Activated CD8-positive, alpha-beta memory T cell treated with anti-CD3 and anti-CD28 coated beads, Interleukin-2, amount 50 U/mL, for 4 hours (primary cell): ENCODE results near the gene ITGAX.
"Not testable (repeated sequence)": the region's sequence is repeated elsewhere in the genome, so short reads cannot be mapped to it uniquely, and the experiment has no call there.

Source experiments
- DNase-seq: peaks from one replicate; pipeline ENCODE4 v3.0.0-alpha.2; 2020

ITGAX gene

DNA sequence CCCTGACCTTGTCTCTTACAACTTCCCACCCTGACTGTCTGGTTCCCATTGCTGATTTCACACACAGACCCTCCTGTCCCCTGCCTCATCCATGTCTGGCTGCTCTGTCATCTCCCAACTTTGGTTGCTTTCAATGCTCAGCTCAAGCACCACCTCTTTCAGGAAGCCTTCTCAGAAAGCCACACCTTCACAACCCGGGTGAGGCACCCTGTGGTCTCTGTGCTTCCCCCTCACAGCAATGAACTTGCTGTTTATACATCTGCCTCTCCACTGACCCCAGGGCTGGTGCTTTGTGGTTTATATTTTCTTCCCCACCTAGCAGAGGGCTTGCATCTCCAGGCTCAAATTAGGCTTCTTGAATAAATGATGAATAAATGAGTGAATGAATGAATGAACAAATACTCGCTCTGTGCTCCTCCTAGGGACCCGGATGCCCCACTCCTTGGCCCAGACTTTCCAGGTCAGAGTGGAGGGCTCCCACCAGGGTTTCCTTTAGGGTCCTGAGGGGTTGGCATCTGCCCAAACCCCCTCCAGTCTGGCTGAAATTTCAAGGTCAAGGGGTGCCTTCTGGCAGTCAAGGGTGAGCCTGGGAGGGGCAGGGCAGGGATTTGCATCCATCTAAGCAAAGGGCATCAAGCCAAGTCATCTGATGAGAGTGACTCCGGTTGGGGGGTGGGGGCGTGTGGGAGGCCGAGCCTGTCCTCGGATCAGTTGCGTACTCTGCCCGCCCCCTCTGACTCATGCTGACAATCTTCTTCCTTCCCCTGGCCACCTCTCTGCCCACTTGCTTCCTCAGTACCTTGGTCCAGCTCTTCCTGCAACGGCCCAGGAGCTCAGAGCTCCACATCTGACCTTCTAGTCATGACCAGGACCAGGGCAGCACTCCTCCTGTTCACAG lies at the start of gene ITGAX:
Gene ITGAX, plus strand, starts transcription at position 783 of the 898 bp plus-strand sequence. Its CDS starts 79 bp downstream, at position 862.
- DNase-seq: peak; percentile 63

DNA sequence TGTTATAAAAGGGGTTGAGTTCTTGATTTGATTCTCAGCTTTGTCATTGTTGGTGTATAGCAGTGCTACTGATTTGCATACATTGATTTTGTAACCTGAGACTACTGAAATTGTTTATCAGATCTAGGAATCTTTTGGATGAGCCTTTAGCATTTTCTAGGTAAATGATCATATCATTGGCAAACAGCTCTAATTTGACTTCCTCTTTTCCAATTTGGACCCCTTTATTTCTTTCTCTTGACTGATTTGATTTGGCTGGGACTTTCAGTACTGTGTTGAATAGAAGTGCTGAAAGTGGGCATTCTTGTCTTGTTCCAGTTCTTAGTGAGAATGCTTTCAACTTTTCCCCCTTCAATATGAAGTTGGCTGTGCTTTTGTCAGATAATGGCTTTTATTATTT lies 49.8 kb upstream of the ITGAX start:
- no peak for DNase-seq

DNA sequence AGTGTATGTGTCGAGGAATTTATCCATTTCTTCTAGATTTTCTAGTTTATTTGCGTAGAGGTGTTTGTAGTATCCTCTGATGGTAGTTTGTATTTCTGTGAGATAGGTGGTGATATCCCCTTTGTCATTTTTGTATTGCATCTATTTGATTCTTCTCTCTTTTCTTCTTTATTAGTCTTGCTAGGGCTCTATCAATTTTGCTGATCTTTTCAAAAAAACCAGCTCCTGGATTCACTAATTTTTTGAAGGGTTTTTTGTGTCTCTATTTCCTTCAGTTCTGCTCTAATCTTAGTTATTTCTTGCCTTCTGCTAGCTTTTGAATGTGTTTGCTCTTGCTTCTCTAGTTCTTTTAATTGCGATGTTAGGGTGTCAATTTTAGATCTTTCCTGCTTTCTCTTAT lies 46.6 kb upstream of the ITGAX start:
- not testable (repeated sequence) for DNase-seq

DNA sequence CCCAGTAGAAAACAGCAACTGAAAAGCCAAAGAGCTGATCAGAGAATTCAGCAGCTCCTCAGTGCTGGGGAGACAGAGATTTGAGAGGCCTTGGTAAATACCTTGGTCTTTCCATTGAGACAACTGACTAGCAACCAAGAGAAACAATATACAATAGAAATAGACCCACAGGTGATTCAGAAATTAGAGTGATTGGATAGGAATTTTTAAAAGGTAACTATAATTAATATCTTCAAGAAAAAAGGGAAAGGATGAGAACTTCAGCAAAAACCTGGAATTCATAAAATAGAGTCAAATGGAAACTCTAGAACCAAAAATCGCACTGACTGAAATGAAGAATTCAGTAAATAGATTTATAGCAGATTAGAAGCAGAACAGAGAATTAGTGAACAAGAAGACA lies 32.5 kb upstream of the ITGAX start:
- no peak for DNase-seq

DNA sequence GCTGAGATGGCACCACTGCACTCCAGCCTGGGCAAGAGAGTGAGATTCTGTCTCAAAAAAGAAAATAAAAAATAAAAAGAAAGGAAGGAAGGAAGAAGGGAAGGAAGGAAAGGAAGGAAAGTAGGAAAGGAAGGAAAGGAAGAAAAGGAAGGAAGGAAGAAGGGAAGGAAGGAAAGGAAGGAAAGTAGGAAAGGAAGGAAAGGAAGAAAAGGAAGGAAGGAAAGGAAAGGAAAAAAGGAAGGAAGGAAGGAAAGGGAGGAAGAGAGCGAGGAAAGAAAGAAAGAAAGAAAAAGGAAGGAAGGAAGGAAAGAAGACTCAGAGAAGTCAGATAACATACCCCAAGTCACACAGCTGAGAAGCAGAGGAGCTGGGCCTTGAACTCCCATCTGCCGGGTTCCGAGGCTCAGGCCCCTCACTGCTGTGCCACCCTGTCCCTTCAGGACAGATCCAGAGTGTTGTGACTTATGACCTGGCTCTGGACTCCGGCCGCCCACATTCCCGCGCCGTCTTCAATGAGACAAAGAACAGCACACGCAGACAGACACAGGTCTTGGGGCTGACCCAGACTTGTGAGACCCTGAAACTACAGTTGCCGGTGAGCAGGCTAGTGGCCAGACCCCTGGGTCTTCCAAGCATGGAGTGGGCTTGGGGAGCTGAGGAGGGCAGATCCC lies 30.9 kb upstream of the ITGAX start:
- no peak for DNase-seq

DNA sequence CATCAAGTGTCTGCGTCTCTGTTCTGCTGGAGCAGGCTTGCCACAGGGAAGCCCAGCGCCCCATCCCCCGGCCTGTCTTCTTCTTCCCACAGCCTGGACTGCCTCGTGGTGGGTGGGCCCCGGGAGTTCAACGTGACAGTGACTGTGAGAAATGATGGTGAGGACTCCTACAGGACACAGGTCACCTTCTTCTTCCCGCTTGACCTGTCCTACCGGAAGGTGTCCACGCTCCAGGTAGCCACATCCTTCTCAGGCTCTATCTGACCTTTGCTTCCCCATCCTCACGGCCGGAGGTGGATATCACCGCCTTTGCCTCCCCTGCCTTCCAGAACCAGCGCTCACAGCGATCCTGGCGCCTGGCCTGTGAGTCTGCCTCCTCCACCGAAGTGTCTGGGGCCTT lies 29.8 kb upstream of the ITGAX start:
- DNase-seq: no peak

DNA sequence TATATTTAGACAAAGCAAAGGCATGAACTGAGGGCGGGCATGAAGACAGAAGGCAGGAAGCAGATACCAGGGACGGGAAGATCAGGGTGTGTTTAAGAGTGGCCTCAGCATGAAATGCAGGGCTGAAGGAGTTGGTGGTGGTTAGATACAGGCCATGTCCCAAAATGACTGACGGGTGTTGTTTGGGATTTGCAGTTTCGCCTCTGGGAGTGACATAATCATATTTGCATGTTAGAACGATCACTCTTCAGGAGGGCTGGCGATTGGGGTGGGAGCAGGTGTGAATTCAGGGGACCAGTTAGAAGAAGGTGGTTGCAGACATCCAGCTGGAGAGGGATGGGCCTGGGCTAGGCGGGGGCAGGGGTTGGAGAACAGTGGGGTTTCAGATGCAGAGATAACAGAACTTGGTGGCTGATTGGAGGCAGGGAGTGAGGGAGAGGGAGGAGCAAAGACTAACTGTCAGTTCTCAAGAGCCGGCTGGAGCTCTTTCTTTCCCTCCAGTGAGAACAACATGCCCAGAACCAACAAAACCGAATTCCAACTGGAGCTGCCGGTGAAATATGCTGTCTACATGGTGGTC lies 27.2 kb upstream of the ITGAX start:
- no peak for DNase-seq

DNA sequence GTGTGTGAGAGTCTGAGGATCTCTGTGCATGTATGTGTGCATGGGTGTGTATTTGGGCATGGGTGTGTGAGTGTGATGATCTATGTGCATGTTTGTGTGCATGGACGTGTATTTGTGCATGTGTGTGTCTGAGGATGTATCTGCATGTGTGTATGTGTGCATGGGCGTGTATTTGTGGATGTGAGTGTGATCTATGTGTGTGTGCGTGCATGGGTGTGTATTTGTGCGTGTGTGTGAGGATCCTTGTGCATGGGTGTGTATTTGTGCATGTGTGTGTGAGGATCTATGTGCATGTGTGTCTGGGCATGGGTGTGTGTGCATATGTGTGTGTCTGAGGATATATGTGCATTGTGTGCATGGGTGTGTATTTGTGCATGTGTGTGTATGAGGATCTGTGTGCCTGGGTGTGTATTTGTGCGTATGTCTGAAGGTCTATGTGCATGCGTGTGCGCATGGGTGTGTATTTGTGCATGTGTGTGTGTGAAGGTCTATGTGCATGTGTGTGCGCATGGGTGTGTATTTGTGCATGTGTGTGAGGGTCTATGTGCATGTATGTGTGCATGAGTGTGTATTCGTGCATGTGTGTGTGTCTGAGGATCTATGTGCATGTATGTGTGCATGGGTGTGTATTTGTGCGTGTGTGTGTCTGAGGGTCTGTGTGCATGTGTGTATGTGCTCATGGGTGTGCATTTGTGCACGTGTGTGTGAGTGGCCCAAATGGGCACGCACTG lies 26.5 kb upstream of the ITGAX start:
- no peak for DNase-seq

DNA sequence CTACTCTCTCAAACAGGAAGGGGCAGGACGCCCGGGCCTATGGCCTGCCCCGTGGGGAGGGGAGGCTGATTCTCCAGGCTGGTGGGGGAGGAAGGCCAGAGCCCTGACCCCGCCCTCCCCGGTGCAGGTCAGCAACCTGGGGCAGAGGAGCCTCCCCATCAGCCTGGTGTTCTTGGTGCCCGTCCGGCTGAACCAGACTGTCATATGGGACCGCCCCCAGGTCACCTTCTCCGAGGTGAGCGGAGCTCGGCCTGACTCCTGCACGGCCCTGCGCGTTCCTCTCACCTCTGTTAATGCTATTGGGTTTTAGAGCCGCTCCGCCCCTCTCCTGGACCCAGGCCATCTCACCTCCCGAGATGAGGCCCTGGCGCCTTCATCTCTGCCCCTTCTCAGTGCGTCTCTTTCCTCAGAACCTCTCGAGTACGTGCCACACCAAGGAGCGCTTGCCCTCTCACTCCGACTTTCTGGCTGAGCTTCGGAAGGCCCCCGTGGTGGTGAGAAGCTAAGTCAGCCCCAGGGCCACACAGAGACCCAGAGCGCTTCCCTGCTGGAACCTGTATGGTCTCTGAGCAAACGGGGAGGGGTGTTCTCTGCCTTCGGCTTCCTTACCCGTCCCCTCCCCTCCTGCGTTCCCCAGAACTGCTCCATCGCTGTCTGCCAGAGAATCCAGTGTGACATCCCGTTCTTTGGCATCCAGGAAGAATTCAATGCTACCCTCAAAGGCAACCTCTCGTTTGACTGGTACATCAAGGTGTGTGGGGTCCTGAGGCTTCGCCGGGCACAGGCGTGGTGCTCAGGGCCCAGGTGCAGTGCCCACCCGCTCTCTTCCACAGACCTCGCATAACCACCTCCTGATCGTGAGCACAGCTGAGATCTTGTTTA lies 25.1 kb upstream of the ITGAX start:
- no peak for DNase-seq

DNA sequence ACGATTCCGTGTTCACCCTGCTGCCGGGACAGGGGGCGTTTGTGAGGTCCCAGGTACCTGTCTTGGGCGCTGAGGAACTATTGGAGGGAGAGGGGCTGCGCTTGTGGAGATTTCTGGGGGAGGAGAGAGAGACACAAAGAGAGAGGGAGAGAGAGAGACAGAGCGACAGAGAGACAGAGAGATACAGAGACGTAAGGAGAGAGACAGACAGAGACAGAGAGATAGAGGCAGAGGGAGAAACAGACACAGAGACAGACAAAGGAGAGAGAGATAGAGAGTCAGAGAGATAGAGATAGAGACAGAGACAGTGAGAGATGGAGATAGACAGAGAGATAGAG lies 24.5 kb upstream of the ITGAX start:
- no peak for DNase-seq

DNA sequence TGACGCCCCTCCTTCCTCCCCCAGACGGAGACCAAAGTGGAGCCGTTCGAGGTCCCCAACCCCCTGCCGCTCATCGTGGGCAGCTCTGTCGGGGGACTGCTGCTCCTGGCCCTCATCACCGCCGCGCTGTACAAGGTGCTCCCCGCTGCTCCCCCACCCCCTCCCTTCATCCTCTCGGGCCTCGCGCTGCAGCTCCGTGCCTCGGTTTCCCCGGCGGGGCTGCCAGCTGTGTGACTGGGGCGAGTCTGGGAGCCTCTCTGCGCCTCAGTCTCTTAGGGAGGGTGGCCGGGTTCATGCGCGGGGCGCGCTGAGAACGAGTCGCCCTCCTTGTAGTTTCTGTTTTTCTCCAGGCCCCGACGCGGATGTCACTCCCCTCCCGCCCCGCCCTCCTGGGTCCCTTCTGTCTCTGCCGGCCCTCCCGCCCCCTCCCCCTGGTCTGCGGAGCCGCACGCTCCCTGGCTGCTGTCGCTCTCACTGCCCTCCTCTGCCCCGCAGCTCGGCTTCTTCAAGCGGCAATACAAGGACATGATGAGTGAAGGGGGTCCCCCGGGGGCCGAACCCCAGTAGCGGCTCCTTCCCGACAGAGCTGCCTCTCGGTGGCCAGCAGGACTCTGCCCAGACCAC lies 23.7 kb upstream of the ITGAX start:
- peak; percentile 40 for DNase-seq

DNA sequence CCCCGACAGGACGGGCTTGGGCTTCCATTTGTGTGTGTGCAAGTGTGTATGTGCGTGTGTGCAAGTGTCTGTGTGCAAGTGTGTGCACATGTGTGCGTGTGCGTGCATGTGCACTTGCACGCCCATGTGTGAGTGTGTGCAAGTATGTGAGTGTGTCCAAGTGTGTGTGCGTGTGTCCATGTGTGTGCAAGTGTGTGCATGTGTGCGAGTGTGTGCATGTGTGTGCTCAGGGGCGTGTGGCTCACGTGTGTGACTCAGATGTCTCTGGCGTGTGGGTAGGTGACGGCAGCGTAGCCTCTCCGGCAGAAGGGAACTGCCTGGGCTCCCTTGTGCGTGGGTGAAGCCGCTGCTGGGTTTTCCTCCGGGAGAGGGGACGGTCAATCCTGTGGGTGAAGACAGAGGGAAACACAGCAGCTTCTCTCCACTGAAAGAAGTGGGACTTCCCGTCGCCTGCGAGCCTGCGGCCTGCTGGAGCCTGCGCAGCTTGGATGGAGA lies 23.1 kb upstream of the ITGAX start:
- no peak for DNase-seq

DNA sequence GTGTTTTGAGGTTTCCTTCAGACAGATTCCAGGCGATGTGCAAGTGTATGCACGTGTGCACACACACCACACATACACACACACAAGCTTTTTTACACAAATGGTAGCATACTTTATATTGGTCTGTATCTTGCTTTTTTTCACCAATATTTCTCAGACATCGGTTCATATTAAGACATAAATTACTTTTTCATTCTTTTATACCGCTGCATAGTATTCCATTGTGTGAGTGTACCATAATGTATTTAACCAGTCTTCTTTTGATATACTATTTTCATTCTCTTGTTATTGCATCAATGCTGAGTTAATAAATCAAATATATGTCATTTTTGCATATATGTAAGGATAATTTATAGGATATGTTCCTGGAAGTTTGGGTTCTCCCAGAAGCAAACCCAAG lies 22.4 kb upstream of the ITGAX start:
- DNase-seq: no peak

DNA sequence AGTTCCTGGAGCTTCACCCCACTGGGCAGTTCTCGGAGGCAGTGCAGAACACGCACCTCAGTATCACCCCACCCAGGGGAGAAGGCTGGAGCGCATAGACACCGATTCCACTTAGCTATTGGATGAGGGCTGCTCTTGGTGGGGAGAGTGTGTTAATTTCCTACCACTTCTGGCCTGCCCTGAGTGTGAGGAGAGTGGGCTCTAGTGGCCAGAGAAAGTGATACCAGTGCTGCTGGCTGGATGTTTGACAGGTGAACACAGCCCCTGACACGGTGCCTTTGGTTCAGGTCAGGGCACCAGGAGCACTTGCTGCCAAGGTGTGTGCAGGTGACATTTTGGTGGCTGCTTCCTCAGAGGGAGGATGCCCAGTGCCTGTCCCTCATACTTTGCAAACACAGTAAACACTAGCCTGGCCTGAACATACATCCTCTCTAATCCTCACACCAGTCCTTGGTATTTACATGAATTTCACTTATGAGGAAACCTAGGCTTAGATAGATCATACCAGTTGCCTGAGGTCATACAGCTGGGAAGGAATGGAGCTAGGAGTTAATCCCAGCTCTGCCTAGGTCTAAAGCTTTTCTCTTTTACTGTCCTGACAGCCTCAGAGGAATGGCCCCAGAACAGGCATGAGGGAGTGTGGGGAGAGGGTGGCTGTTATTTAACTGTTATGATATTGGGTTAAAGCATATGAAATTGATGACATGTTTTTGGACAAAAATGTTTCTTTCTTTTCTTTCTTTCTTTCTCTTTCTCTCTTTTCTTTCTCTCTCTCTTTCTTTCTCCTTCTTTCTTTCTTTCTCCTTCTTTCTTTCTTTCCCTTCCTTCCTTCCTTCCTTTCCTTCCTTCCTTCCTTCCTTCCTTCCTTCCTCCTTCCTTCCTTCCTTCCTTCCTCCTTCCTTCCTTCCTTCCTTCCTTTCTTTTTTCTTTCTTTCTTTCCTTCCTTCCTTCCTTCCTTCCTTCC lies 21.0 kb upstream of the ITGAX start:
- DNase-seq: no peak

DNA sequence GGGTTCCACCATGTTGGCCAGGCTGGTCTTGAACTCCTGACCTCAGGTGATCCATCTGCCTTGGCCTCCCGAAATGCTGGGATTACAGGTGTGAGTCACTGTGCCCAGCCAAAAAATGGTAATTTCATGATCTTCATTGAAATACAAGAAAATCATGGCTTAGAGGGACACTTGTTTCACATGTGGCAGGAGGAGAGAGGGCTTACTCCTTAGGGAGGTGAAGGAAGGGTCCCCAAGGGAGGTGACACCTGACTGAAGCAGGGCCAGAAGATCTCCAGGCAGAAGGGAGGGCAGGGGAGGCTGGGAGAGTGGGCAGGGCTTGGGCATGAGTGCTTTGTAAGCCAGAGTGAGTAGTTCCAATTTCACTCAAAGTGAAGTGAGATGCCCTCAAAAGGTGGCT lies 20.0 kb upstream of the ITGAX start:
- DNase-seq: no peak

DNA sequence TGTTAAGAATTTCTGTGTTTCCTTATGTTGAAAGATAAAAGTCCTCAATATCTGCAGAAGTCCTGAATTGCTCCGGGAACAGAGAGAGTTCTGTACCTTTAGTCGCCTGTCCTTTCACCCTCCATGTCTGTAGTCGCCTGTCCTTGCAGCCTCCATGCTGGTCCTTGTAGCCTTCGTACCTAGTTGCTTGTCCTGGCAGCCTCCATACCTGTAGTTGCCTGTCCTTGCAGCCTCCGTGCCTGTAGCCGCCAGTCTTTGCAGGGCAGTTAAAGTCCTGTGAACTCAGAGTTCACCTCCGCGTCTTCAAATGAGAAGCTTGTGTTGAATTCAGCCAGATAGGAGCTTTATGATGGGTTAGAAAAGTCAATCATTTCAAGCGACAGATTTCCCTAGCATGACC lies 19.5 kb upstream of the ITGAX start:
- DNase-seq: no peak

DNA sequence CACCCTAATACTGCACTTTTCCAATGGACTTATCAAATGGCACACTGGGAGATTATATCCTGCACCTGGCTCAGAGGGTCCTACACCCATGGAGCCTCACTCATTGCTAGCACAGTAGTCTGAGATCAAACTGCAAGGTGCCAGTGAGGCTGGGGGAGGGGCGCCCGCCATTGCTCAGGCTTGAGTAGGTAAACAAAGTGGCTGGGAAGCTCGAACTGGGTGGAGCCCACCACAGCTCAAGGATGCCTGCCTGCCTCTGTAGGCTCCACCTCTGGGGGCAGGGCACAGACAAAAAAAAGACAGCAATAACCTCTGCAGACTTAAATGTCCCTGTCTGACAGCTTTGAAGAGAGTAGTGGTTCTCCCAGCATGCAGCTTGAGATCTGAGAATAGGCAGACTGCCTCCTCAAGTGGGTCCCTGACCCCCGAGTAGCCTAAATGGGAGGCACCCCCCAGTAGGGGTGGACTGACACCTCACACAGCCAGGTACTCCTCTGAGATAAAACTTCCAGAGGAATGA lies 16.8 kb upstream of the ITGAX start:
- not testable (repeated sequence) for DNase-seq

DNA sequence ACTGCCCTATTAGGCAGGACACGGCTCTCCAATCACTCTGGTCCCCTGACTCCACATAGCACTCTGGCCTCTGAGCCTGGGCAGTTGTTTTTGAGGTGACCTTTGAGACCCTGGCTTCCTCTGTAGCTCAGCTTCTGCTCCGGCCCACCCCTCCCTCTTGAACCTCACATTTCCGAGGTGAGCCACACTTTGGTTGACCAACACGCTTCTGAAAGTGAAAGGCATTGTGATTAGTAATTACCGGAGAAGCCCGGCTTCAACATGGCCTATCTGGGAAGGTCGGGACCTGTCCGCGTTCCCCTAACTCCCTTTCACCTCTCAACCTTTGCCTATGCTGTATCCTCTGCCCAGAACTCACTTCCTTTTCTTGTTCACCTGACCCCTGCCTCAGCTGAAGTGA lies 10.3 kb upstream of the ITGAX start:
- no peak for DNase-seq

DNA sequence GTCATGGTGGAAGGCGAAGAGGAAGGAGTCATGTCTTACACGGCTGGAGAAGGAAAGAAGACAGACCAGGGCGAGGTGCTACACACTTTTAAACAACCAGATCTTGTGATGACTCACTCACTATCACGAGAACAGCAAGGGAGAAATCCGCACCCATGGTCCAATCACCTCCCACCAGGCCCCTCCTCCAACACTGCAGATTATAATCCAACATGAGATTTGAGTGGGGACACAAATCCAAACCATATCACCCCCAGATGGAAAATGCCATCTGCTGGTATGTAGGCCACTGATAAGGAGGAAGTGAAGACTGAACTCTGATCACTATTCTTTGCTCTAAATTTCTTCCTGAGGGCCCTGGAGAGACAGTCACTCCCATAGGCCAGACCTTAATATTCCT lies 7.5 kb upstream of the ITGAX start:
- no peak for DNase-seq

DNA sequence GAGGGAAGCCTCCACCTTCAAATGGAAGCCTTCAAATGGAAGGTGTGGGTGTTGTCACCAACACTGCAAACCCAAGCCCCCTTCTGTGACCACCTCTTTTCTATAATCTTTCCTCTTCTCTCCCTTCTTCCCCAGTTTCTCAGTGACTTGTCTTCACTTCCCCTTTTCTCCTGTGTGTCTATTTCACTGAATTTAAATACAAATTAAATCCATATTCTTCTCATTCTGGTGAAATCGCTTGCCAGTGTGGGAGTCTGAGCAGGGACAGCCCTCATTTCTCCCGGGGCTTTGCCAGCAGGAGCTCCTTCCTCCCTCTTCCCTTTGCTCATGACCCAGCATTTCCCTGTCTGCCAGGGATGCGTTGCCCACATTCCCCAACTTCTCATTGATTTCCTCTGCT lies 6.4 kb upstream of the ITGAX start:
- no peak for DNase-seq
